ENCODE results near the gene SLC5A12.

- TF ChIP-seq, protein P1, sequence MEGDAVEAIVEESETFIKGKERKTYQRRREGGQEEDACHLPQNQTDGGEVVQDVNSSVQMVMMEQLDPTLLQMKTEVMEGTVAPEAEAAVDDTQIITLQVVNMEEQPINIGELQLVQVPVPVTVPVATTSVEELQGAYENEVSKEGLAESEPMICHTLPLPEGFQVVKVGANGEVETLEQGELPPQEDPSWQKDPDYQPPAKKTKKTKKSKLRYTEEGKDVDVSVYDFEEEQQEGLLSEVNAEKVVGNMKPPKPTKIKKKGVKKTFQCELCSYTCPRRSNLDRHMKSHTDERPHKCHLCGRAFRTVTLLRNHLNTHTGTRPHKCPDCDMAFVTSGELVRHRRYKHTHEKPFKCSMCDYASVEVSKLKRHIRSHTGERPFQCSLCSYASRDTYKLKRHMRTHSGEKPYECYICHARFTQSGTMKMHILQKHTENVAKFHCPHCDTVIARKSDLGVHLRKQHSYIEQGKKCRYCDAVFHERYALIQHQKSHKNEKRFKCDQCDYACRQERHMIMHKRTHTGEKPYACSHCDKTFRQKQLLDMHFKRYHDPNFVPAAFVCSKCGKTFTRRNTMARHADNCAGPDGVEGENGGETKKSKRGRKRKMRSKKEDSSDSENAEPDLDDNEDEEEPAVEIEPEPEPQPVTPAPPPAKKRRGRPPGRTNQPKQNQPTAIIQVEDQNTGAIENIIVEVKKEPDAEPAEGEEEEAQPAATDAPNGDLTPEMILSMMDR (IDR thresholded peaks at IDR 0.05; ENCODE audit: poor library complexity, severe bottlenecking): no peak
- no peak for TF ChIP-seq EZH2 (IDR thresholded peaks at IDR 0.05; ENCODE audit: borderline replicate concordance, insufficient read depth, low read length, poor library complexity, severe bottlenecking)
- no peak for TF ChIP-seq SMC3 (conservative IDR thresholded peaks at IDR 0.05; ENCODE audit: poor library complexity)
- no peak for TF ChIP-seq TAF1 (IDR thresholded peaks at IDR 0.05; ENCODE audit: low read depth)
- TF ChIP-seq REST (IDR thresholded peaks at IDR 0.05; ENCODE audit: borderline replicate concordance): no peak
- no peak for TF ChIP-seq RAD21 (conservative IDR thresholded peaks at IDR 0.05)
Measured at GRCh38 chr11:26632691-26633159, 89.1 kb downstream of the SLC5A12 start.

Measured in neural cell (in vitro differentiated cells).